Measurements from ENCODE around the gene GLTPD2. TPM values are rescaled to one million over a fixed set of nuclear protein-coding genes. Genes with fewer than 3 reads are reported as not detected.
"Not testable (repeated sequence)": the region's sequence is repeated elsewhere in the genome, so short reads cannot be mapped to it uniquely, and the experiment has no call there.

The GLTPD2 gene
- total RNA-seq, 2 donors from 2014 or later, result 0.88 to 1.6 TPM

- peaks cover 25% of the 10 kb centered on the region for H3K36me3 Mint-ChIP-seq (ENCODE audit: low read depth)
- peak overlapping the region; percentile 24 for H3K27ac ChIP-seq (ENCODE audit: low read depth, low read length)
- no peaks in the 10 kb centered on the region for H3K9me3 ChIP-seq (ENCODE audit: control insufficient read depth, low read length)
- WGBS, 2 experiments (ENCODE audit: insufficient coverage in 1 of 2, insufficient read length in 1 of 2), result 87 to 90% methylated on average over 6 to 12 of the region's 12 CpGs
- TF ChIP-seq CTCF (conservative IDR thresholded peaks at IDR 0.05), result no peak
- H3K4me1 ChIP-seq (ENCODE audit: control insufficient read depth, insufficient read depth, low read length), result no peaks in the 10 kb centered on the region
- H3K4me3 Mint-ChIP-seq, result no peak overlapping the region
- H3K27ac Mint-ChIP-seq, result peak overlapping the region; percentile 30
- no peaks in the 10 kb centered on the region for H3K27me3 Mint-ChIP-seq (ENCODE audit: insufficient read depth)
- no peak for DNase-seq
- no peak overlapping the region for H3K9ac ChIP-seq (ENCODE audit: extremely low read depth, low read length, poor library complexity, severe bottlenecking)
- no peaks in the 10 kb centered on the region for H3K4me1 Mint-ChIP-seq
- no peaks in the 10 kb centered on the region for H3K9me3 Mint-ChIP-seq
- H3K27me3 ChIP-seq (ENCODE audit: control insufficient read depth, insufficient read depth, low read length, poor library complexity, severe bottlenecking), result no peaks in the 10 kb centered on the region
- H3K36me3 ChIP-seq (ENCODE audit: control insufficient read depth, insufficient read depth, low read length), result peaks cover 19% of the 10 kb centered on the region
- H3K4me3 ChIP-seq (ENCODE audit: low read length), result no peak overlapping the region
Observed at GRCh38 chr17:4823373-4824089, 34.8 kb downstream of the GLTPD2 start.

- Histone ChIP-seq H3K27me3 (ENCODE audit: control insufficient read depth, insufficient read depth, low read length, poor library complexity, severe bottlenecking) (no peaks in the 10 kb centered on the region), H3K4me1 (ENCODE audit: control insufficient read depth, insufficient read depth, low read length) (no peaks in the 10 kb centered on the region), H3K4me3 (ENCODE audit: low read length) (no peak overlapping the region), H3K9ac (ENCODE audit: extremely low read depth, low read length, poor library complexity, severe bottlenecking) (no peak overlapping the region), H3K27ac (ENCODE audit: low read depth, low read length) (no peak overlapping the region), H3K36me3 (ENCODE audit: control insufficient read depth, insufficient read depth, low read length) (peaks cover 8% of the 10 kb centered on the region), H3K9me3 (ENCODE audit: control insufficient read depth, low read length) (no peaks in the 10 kb centered on the region)
- no peak overlapping the region for H3K4me3 Mint-ChIP-seq
- no peak for TF ChIP-seq CTCF (conservative IDR thresholded peaks at IDR 0.05)
- no peaks in the 10 kb centered on the region for H3K9me3 Mint-ChIP-seq
- WGBS, 2 experiments (ENCODE audit: insufficient coverage in 1 of 2, insufficient read length in 1 of 2), result 73 to 84% methylated on average over 3 to 8 of the region's 8 CpGs
- DNase-seq, result no peak
- no peaks in the 10 kb centered on the region for H3K27me3 Mint-ChIP-seq (ENCODE audit: insufficient read depth)
- no peaks in the 10 kb centered on the region for H3K4me1 Mint-ChIP-seq
- peaks cover 6% of the 10 kb centered on the region for H3K36me3 Mint-ChIP-seq (ENCODE audit: low read depth)
- no peak overlapping the region for H3K27ac Mint-ChIP-seq
Observed at GRCh38 chr17:4827399-4827798, 38.6 kb downstream of the GLTPD2 start.

DNA sequence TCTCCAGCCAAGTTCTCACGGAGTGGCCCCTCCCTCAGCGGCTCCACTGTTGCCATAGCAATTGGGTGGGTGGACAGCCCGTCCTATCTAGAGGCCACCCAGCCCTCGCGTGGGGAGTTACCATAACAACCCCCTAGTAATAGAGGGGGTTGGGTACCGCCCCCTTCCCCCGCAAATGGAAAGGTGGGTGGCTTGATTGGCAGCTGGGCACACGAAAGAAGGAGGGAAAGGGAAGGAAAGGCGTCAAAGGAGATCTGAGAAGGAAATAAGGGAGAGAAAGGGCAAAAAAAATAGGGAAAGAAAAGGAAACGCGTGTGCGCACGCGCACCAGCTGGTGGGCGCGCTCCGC, 44.0 kb downstream of the GLTPD2 start:
- peaks cover 25% of the 10 kb centered on the region for H3K4me1 Mint-ChIP-seq

More for the DNA sequence above, 44.0 kb downstream of the GLTPD2 start:
- H3K9ac ChIP-seq (ENCODE audit: extremely low read depth, low read length, poor library complexity, severe bottlenecking), result peak overlapping the region; percentile 69
- H3K27me3 ChIP-seq (ENCODE audit: control insufficient read depth, insufficient read depth, low read length, poor library complexity, severe bottlenecking); H3K9me3 Mint-ChIP-seq; DNase-seq; H3K27me3 Mint-ChIP-seq (ENCODE audit: insufficient read depth); H3K36me3 ChIP-seq (ENCODE audit: control insufficient read depth, insufficient read depth, low read length); H3K36me3 Mint-ChIP-seq (ENCODE audit: low read depth); H3K9me3 ChIP-seq (ENCODE audit: control insufficient read depth, low read length); H3K4me1 ChIP-seq (ENCODE audit: control insufficient read depth, insufficient read depth, low read length): not testable (repeated sequence)
- H3K27ac ChIP-seq (ENCODE audit: low read depth, low read length), result peak overlapping the region; percentile 76
- WGBS, 2 experiments (ENCODE audit: insufficient coverage in 1 of 2, insufficient read length in 1 of 2), result 0% methylated on average over 11 of the region's 17 CpGs; no CpG with 5 or more reads in 1 of the 2 experiments
- H3K4me3 ChIP-seq (ENCODE audit: low read length), result peak overlapping the region; percentile 91
- Mint-ChIP-seq H3K4me3 (peak overlapping the region; percentile 83), H3K27ac (peak overlapping the region; percentile 93)

Data from endodermal cell (in vitro differentiated cells).